ENCODE measurements around the gene MED19.
A peak's percentile ranks its signal among the peaks of the same experiment; 100 is the strongest.

The MED19 gene

GRCh38 chr11:57674251-57674650, 37.8 kb downstream of the MED19 start:
- no peaks in the 10 kb centered on the region for H3F3A ChIP-seq (ENCODE audit: low read depth)
- TF ChIP-seq CTCF (conservative IDR thresholded peaks at IDR 0.05; ENCODE audit: low read length): no peak
- TF ChIP-seq EZH2phosphoT487 (IDR thresholded peaks at IDR 0.05; ENCODE audit: borderline replicate concordance): no peak
- no peaks in the 10 kb centered on the region for H3K9me2 ChIP-seq (replicated peaks; ENCODE audit: low read depth, low read length)
- no peak overlapping the region for H2AFZ ChIP-seq (ENCODE audit: low read length)
- no peaks in the 10 kb centered on the region for H3K9me3 ChIP-seq (ENCODE audit: insufficient read depth, low read depth, low read length)
- peak overlapping the region; percentile 28 for H3K9ac ChIP-seq (ENCODE audit: low read depth, low read length, poor library complexity, severe bottlenecking)
- H3K4me3 ChIP-seq (ENCODE audit: low read length, poor library complexity, severe bottlenecking): peak overlapping the region; percentile 40
- peaks cover 91% of the 10 kb centered on the region for H3K79me2 ChIP-seq (ENCODE audit: insufficient read depth, low read length)
- H3K4me1 ChIP-seq (ENCODE audit: insufficient read depth, low read length, poor library complexity, severe bottlenecking): peaks cover 67% of the 10 kb centered on the region
- H3K36me3 ChIP-seq (ENCODE audit: insufficient read depth, low read length): peaks cover 34% of the 10 kb centered on the region; the same call in 1 of the 2 replicates
- peaks cover 75% of the 10 kb centered on the region for H4K20me1 ChIP-seq (ENCODE audit: insufficient read depth, low read length, poor library complexity, severe bottlenecking)
- peak overlapping the region; percentile 99 for H3K4me2 ChIP-seq (ENCODE audit: low read depth, low read length, poor library complexity, severe bottlenecking)
- no peaks in the 10 kb centered on the region for H3K27me3 ChIP-seq (ENCODE audit: insufficient read depth, low read length, poor library complexity, severe bottlenecking)

GRCh38 chr11:57668434-57668782, 43.6 kb downstream of the MED19 start:
- Histone ChIP-seq H3K4me2 (ENCODE audit: low read depth, low read length, poor library complexity, severe bottlenecking) (peak overlapping the region; percentile 99), H3K36me3 (ENCODE audit: insufficient read depth, low read length) (peaks cover 16% of the 10 kb centered on the region; the same call in 1 of the 2 replicates), H3K9ac (ENCODE audit: low read depth, low read length, poor library complexity, severe bottlenecking) (peak overlapping the region; percentile 95), H3K79me2 (ENCODE audit: insufficient read depth, low read length) (peaks cover 54% of the 10 kb centered on the region), H3K4me3 (ENCODE audit: low read length, poor library complexity, severe bottlenecking) (peak overlapping the region; percentile 98), H2AFZ (ENCODE audit: low read length) (peak overlapping the region; percentile 81), H3K9me3 (ENCODE audit: insufficient read depth, low read depth, low read length) (no peaks in the 10 kb centered on the region), H3K27me3 (ENCODE audit: insufficient read depth, low read length, poor library complexity, severe bottlenecking) (no peaks in the 10 kb centered on the region), H3K9me2 (replicated peaks; ENCODE audit: low read depth, low read length) (no peaks in the 10 kb centered on the region), H3K4me1 (ENCODE audit: insufficient read depth, low read length, poor library complexity, severe bottlenecking) (peaks cover 50% of the 10 kb centered on the region), H4K20me1 (ENCODE audit: insufficient read depth, low read length, poor library complexity, severe bottlenecking) (peaks cover 48% of the 10 kb centered on the region), H3F3A (ENCODE audit: low read depth) (no peaks in the 10 kb centered on the region)
- no peak for TF ChIP-seq CTCF (conservative IDR thresholded peaks at IDR 0.05; ENCODE audit: low read length)
- no peak for TF ChIP-seq EZH2phosphoT487 (IDR thresholded peaks at IDR 0.05; ENCODE audit: borderline replicate concordance)

GRCh38 chr11:57667736-57668433, 44.1 kb downstream of the MED19 start, which contains the start of gene ZDHHC5:
Gene ZDHHC5, plus strand, starts transcription at chr11:57668114. Its CDS starts 4,977 bp downstream, at chr11:57673091.
- H3K79me2 ChIP-seq (ENCODE audit: insufficient read depth, low read length): peaks cover 49% of the 10 kb centered on the region
- peaks cover 12% of the 10 kb centered on the region; the same call in 1 of the 2 replicates for H3K36me3 ChIP-seq (ENCODE audit: insufficient read depth, low read length)
- peak within 1 kb of the TSS; percentile 99 for H3K4me2 ChIP-seq (ENCODE audit: low read depth, low read length, poor library complexity, severe bottlenecking)
- H3K4me3 ChIP-seq (ENCODE audit: low read length, poor library complexity, severe bottlenecking): peak within 1 kb of the TSS; percentile 98
- H4K20me1 ChIP-seq (ENCODE audit: insufficient read depth, low read length, poor library complexity, severe bottlenecking): peaks cover 47% of the 10 kb centered on the region
- no peaks in the 10 kb centered on the region for H3K9me3 ChIP-seq (ENCODE audit: insufficient read depth, low read depth, low read length)
- no peaks in the 10 kb centered on the region for H3F3A ChIP-seq (ENCODE audit: low read depth)
- H3K27me3 ChIP-seq (ENCODE audit: insufficient read depth, low read length, poor library complexity, severe bottlenecking): no peaks in the 10 kb centered on the region
- peak within 1 kb of the TSS; percentile 95 for H3K9ac ChIP-seq (ENCODE audit: low read depth, low read length, poor library complexity, severe bottlenecking)
- H2AFZ ChIP-seq (ENCODE audit: low read length): peak within 1 kb of the TSS; percentile 97
- TF ChIP-seq CTCF (conservative IDR thresholded peaks at IDR 0.05; ENCODE audit: low read length): peak; percentile 41
- TF ChIP-seq EZH2phosphoT487 (IDR thresholded peaks at IDR 0.05; ENCODE audit: borderline replicate concordance): no peak
- H3K9me2 ChIP-seq (replicated peaks; ENCODE audit: low read depth, low read length): no peaks in the 10 kb centered on the region
- peaks cover 46% of the 10 kb centered on the region for H3K4me1 ChIP-seq (ENCODE audit: insufficient read depth, low read length, poor library complexity, severe bottlenecking)
